SU-DHL-6 (cell line): ENCODE measurements around the gene HACL1.

Experiments used
- H2AFZ ChIP-seq: fragments of 200-600 bp; sonication (generic); 2 replicates; pipeline ENCODE4 v1.6.1; 2014; ENCODE audit warnings: low read depth, mild to moderate bottlenecking, moderate library complexity, mixed read lengths, antibody characterized with exemption, low read length; ENCODE audit not compliant: severe bottlenecking
- H3F3A ChIP-seq: fragments of 200-600 bp; shearing (Covaris generic); 2 replicates; pipeline ENCODE4 v1.6.0; 2016; ENCODE audit warnings: antibody characterized with exemption, mild to moderate bottlenecking; ENCODE audit not compliant: insufficient read depth
- H3K27ac ChIP-seq: fragments of 200-600 bp; sonication (generic); 2 replicates; pipeline ENCODE4 v1.5.1; 2016; ENCODE audit warnings: low read depth, mild to moderate bottlenecking, low read length, moderate library complexity, mixed read lengths
- H3K27me3 ChIP-seq: fragments of 200-600 bp; sonication (generic), shearing (Covaris generic); 2 replicates; pipeline ENCODE4 v1.6.0; 2014; ENCODE audit warnings: mild to moderate bottlenecking, low read length
- H3K36me3 ChIP-seq: fragments of 200-600 bp; sonication (generic); 2 replicates; pipeline ENCODE4 v1.6.1; 2014; ENCODE audit warnings: mild to moderate bottlenecking, low read length, mixed read lengths
- H3K4me2 ChIP-seq: fragments of 300-600, 200-600 bp; shearing (Covaris generic), sonication (generic); 2 replicates; pipeline ENCODE4 v1.6.0; 2014; ENCODE audit warnings: low read length, low read depth, mild to moderate bottlenecking; ENCODE audit not compliant: poor library complexity, severe bottlenecking
- H3K4me3 ChIP-seq: fragments of 200-600 bp; sonication (generic); 2 replicates; pipeline ENCODE4 v1.5.1; 2014; ENCODE audit warnings: antibody characterized with exemption, low read length, mild to moderate bottlenecking, mixed read lengths; ENCODE audit not compliant: insufficient read depth, poor library complexity, severe bottlenecking
- H3K79me2 ChIP-seq: fragments of 200-600 bp; sonication (generic); 2 replicates; pipeline ENCODE4 v1.6.1; 2014; ENCODE audit warnings: mild to moderate bottlenecking, low read length, moderate library complexity; ENCODE audit not compliant: insufficient read depth
- H3K9ac ChIP-seq: fragments of 200-600 bp; sonication (generic); 2 replicates; pipeline ENCODE4 v1.7.0; 2014; ENCODE audit warnings: mild to moderate bottlenecking, low read length
- H3K9me2 ChIP-seq: fragments of 200-600 bp; sonication (generic); replicated peaks from 2 replicates; pipeline ENCODE4 v1.6.1; 2014; ENCODE audit warnings: low read length; ENCODE audit not compliant: insufficient read depth
- H3K9me3 ChIP-seq: fragments of 200-600 bp; sonication (generic); 2 replicates; pipeline ENCODE4 v1.6.1; 2014; ENCODE audit warnings: low read length, mixed read lengths; ENCODE audit not compliant: insufficient read depth
- H4K20me1 ChIP-seq: fragments of 200-600 bp; sonication (generic); 2 replicates; pipeline ENCODE4 v1.6.1; 2014; ENCODE audit warnings: low read depth, mild to moderate bottlenecking, antibody characterized with exemption, low read length, moderate library complexity, mixed read lengths
- EZH2phosphoT487 ChIP-seq: fragments of 200-600 bp; sonication (generic), shearing (Covaris generic); conservative IDR thresholded peaks from 2 replicates; pipeline ENCODE4 v1.6.1; 2018; ENCODE audit warnings: mild to moderate bottlenecking, antibody characterized with exemption, low read length, moderate library complexity, mixed read lengths
- TF ChIP-seq, protein P1 (sequence below): fragments of 200-600 bp; sonication (generic); IDR thresholded peaks from one replicate; pipeline ENCODE4 v1.5.1; 2017; ENCODE audit warnings: antibody characterized with exemption, mild to moderate bottlenecking, low read length, moderate library complexity; ENCODE audit not compliant: insufficient read depth, poor library complexity, severe bottlenecking

The HACL1 gene

DNA sequence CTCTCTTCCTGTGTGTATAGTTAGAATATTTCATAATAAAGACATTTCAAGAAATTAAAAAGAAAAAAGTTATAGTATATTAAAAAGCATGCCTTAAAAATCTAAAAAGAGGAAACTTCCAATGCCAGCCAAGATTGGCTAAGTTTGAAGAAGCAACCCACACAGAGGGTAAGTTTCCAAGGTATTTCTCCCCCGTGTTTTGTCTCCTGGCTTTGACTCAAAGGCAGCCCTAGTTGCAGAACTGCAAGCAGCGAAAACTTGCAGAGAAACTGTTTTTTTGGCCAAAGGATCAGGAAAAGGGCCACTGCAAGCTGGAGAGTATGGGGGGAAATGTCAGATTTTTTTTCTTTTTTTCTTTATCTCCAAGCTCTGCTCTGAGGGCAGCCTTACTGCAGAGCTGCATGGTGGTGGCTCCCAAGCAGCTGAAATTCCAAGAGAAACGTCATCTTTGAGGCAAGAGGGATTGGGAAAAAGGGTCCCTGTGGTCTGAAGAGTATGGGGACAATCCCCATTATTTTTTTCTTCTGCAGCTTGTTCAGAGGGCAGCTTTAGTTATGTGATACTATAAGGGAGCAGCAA is 23.0 kb downstream of the HACL1 start:
- H3K4me2 ChIP-seq, result no peak overlapping the region
- H3F3A ChIP-seq, result no peaks in the 10 kb centered on the region
- no peak overlapping the region for H3K9ac ChIP-seq
- no peak overlapping the region for H3K27ac ChIP-seq
- no peaks in the 10 kb centered on the region for H3K9me3 ChIP-seq
- no peaks in the 10 kb centered on the region for H4K20me1 ChIP-seq
- TF ChIP-seq, protein P1, sequence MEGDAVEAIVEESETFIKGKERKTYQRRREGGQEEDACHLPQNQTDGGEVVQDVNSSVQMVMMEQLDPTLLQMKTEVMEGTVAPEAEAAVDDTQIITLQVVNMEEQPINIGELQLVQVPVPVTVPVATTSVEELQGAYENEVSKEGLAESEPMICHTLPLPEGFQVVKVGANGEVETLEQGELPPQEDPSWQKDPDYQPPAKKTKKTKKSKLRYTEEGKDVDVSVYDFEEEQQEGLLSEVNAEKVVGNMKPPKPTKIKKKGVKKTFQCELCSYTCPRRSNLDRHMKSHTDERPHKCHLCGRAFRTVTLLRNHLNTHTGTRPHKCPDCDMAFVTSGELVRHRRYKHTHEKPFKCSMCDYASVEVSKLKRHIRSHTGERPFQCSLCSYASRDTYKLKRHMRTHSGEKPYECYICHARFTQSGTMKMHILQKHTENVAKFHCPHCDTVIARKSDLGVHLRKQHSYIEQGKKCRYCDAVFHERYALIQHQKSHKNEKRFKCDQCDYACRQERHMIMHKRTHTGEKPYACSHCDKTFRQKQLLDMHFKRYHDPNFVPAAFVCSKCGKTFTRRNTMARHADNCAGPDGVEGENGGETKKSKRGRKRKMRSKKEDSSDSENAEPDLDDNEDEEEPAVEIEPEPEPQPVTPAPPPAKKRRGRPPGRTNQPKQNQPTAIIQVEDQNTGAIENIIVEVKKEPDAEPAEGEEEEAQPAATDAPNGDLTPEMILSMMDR, result no peak
- TF ChIP-seq EZH2phosphoT487, result no peak
- no peaks in the 10 kb centered on the region for H3K27me3 ChIP-seq
- no peak overlapping the region for H2AFZ ChIP-seq
- H3K9me2 ChIP-seq, result no peaks in the 10 kb centered on the region
- H3K79me2 ChIP-seq, result no peaks in the 10 kb centered on the region
- peaks cover 12% of the 10 kb centered on the region; the same call in 1 of the 2 replicates for H3K36me3 ChIP-seq
- no peak overlapping the region for H3K4me3 ChIP-seq

DNA sequence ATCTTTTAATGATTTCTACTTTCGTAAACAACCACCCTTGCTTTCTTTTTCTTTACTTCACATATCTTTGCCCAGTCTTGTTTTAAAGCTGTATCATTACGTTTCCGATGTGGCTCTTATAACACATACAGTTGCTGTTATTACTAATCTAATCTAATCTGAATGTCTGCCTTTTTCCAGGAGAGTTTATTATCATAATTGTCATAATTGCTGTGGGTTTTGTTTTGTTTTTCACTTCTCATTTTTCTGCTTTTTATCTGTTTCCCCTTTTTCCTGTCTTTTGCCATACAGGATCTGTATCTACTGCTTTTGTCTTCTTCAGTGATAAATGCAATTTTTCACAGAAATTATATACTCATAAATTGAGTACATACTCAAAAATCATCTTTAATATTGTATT is 24.9 kb downstream of the HACL1 start:
- H4K20me1 ChIP-seq, result no peaks in the 10 kb centered on the region
- no peaks in the 10 kb centered on the region for H3F3A ChIP-seq
- H3K9me2 ChIP-seq, result no peaks in the 10 kb centered on the region
- no peaks in the 10 kb centered on the region for H3K27me3 ChIP-seq
- H3K27ac ChIP-seq, result no peak overlapping the region
- H3K4me2 ChIP-seq, result no peak overlapping the region
- no peak overlapping the region for H3K9ac ChIP-seq
- no peaks in the 10 kb centered on the region for H3K9me3 ChIP-seq
- peaks cover 8% of the 10 kb centered on the region; the same call in 1 of the 2 replicates for H3K36me3 ChIP-seq
- TF ChIP-seq, protein P1, result no peak
- TF ChIP-seq EZH2phosphoT487, result no peak
- no peaks in the 10 kb centered on the region for H3K79me2 ChIP-seq
- no peak overlapping the region for H2AFZ ChIP-seq
- no peak overlapping the region for H3K4me3 ChIP-seq

DNA sequence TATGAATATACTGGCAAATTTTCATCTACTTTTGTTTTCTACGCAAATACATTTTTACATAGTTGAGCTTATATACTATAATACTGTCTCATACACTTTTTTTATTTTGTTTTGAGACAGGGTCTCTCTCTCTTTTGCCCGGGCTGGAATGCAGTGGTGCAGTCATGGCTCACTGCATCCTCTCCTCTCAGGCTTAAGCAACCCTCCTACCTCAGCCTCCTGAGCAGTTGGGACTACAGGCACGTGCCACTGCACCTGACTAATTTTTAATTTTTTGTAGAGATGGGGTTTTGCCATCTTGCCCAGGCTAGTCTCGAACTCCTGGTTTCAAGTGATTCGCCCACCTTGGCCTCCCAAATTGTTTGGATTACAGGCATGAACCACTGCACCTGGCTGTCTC is 25.9 kb downstream of the HACL1 start:
- Histone ChIP-seq H4K20me1 (no peaks in the 10 kb centered on the region), H3K4me3 (no peak overlapping the region), H3F3A (no peaks in the 10 kb centered on the region), H2AFZ (no peak overlapping the region), H3K79me2 (no peaks in the 10 kb centered on the region), H3K9ac (no peak overlapping the region), H3K9me3 (no peaks in the 10 kb centered on the region), H3K36me3 (peaks cover 8% of the 10 kb centered on the region; the same call in 1 of the 2 replicates), H3K9me2 (no peaks in the 10 kb centered on the region), H3K4me2 (no peak overlapping the region), H3K27me3 (no peaks in the 10 kb centered on the region), H3K27ac (no peak overlapping the region)
- TF ChIP-seq EZH2phosphoT487, result no peak
- TF ChIP-seq, protein P1, result no peak
